ENCODE data around the gene CNOT4.

GRCh38 chr7:135374736-135375135, 135.2 kb downstream of the CNOT4 start:
- TF ChIP-seq CTCF (IDR thresholded peaks at IDR 0.05; ENCODE audit: low read depth, low read length), result no peak
- no peak for TF ChIP-seq MAX (IDR thresholded peaks at IDR 0.05; ENCODE audit: low read depth, low read length)
